Hypothalamus (tissue), 51 donors: Measurements from ENCODE around the gene NDUFS4.
"Not testable (repeated sequence)": the region's sequence is repeated elsewhere in the genome, so short reads cannot be mapped to it uniquely, and the experiment has no call there.

Experiments
- DNase-seq, 51 donors: peaks; one replicate each; lab custom pipeline; 2025; lab: John Stamatoyannopoulos, UW

Gene NDUFS4

DNA sequence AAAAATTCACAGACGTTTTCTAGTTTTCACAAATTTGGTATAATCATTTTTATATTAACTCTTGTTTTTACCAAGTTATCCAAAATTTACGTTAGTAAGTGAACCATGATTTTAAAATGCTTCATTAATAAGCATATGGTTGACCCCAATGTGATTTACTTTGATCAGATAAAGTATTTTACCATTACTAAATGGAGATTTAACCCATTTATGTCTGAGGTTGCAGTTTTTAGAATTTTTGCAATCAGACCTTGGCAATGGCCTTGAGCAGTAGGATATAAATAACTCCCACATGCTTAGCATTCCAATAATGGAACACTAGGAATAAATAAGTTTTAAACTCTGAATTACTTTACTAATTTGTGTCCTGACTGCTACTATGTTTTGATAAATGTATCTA, 84.6 kb downstream of the NDUFS4 start:
- no peak for DNase-seq

DNA sequence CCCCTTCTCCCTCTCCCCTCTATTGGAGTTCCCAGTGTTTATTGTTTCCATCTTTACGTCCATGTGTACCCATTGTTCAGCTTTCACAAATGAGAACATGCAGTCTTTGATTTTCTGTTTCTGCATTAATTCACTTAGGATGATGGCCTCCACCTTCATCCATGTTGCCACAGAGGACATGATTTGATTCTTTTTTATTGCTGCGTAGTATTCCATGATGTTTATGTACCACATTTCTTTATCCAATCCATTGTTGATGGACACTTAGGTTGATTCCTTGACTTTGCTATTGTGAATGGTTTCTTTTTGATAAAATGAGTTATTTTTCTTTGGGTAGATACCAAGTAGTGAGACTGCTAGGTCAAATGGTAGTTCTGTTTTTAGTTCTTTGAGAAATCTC, 88.9 kb downstream of the NDUFS4 start:
- no peak for DNase-seq

DNA sequence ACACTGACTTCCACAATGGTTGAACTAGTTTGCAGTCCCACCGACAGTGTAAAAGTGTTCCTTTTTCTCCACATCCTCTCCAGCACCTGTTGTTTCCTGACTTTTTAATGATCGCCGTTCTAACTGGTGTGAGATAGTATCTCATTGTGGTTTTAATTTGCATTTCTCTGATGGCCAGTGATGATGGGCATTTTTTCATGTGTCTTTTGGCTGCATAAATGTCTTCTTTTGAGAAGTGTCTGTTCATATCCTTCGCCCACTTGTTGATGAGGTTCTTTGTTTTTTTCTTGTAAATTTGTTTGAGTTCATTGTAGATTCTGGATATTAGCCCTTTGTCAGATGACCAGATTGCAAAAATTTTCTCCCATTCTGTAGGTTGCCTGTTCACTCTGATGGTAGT, 100.1 kb downstream of the NDUFS4 start:
- DNase-seq: not testable (repeated sequence)

DNA sequence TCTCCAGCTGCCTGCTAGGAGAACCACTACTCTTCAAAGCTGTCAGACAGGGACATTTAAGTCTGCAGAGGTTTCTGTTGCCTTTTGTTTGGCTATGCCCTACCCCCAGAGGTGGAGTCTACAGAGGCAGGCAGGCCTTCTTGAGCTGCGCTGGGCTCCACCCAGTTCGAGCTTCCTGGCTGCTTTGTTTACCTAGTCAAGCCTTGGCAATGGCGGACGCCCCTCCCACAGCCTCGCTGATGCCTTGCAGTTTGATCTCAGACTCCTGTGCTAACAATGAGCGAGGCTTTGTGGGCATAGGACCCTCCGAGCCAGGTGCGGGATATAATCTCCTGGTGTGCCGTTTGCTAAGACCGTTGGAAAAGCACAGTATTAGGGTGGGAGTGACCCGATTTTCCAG, 104.9 kb downstream of the NDUFS4 start:
- DNase-seq: not testable (repeated sequence)

DNA sequence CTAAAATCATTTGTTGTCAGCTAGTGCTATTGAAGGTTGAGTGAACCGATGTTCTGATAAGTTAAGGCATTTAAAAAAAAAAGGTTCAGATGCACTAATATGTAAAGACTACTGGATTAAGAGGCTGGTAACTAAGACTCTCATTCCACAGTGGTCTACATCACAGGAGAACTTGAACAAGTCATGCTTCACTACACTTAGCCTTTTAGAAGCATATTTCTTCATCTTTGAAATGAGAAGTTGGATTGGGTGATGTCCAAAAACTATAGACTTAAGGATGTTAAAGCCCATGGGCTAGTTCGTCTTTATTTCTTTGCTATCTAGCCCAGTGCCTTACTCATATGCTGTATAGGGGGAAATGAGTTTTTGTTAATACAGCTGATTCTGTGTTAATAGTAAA, 107.2 kb downstream of the NDUFS4 start:
- DNase-seq: no peak

DNA sequence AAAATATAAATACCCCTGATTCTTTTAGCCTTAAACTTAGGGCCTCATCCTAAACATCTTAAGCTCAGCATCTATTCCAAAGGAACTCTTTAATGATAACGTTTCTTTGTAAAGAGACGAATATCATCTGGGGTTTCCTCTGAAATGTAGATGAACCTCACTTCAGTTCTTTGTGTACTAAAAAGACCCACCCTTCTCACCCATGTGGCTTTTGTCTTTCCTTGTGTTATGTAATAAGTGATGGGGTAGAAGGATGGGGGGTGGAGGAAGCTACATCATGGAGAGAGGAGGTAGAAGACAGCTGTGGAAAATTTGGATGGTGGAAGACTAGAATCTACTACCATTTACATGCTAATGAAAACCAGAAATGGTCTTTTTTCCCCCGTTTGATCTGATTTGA, 111.0 kb downstream of the NDUFS4 start:
- no peak for DNase-seq

DNA sequence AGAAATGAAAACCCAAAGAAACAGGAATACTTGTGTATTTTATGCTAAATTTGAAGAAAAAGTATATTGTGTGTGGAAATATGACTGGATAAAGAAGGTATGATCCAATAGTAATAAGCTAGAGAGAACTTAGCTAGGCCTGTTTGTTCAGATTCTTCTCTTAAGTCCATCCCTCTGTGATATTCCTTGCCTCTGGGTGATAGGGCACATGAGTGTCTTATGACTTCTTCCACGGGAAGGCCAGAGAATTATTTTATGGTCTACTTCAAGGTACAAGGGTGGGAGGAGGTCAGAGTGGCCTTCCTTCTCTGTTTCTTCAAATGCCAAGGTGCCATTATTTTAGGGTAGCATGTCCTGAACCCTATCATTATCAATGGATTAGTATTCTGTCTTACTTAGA, 113.7 kb downstream of the NDUFS4 start:
- no peak for DNase-seq

DNA sequence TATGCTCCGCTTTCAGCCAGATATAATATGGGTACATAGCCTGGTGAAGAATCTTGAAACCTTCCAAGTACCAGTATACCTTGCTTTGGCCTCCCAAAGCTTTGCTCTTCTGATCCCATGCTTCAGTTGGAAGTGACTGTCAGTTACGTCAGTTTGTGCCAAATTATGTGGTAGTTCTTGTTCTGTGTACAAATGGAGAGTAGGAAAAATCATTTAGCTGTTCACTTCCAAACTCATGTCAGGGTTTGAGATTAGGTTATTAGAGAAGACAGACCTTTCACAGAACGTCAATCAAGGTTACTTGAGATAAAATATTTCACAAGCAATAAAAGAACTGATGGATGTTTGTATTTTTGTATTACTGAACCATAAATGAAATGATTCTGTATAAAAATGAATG, 117.2 kb downstream of the NDUFS4 start:
- no peak for DNase-seq

DNA sequence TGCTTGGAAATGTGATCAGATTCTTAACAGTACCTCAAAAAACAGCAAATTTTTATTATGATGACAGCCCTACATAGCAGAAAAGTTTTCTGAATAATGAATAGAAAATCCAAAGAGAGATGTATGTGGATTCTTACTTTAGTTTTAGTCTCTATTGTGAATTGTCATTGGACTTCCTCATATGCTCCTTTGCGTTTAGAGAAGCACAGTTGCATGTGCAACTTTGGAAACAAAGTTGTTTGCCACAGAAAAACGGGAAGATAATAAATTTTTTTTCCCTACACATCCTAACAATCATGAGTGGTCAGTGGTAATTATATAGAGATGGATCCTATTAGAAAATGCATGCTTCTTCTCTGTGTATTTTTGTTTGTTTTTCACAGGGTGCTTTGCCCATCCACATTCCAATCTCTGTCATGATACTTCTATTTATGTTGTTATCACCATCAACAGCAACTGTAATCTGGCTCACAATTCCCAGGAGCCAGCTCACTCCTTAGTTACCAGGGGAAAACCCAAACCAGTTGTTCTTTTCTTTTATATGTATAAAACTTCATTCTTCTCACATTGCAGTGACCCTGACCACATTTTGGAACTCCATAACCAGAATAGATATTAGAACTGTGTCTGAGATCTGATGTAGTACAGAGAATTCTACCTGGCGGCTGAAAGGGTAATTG, 118.7 kb downstream of the NDUFS4 start:
- no peak for DNase-seq

DNA sequence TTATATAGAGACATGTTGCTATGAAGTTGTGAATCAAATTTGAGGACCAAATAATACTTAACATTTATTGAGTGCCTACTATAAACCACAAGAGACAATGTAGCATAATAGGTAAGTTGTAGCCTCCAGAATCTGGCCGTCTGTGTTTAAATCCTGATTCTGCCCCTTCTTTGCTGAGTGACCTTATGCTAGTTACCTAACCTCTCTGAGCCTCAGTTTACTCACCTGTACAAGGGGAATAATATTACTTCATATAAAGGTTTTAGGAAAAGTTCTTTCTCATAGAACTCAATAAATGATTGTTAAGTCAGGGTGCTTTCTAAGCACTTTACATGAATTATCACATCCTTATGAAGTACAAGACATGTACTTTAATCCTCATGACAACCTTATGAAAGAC, 120.6 kb downstream of the NDUFS4 start:
- no peak for DNase-seq

DNA sequence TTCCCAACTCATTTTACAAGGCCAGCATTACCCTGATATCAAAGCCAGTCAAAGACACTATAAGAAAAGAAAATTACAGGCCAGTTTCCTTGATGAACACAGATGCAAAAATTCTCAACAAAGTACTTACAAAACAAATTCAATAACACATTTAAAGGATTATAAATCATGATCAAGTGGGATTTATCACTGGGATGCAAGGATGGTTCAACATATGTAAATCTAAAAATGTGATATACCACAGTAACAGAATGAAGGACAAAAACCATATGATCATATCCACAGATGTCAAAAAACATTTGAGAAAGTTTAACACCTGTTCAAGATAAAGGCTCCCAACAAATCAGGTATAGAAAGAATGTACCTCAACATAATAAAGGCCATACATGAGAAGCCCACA, 130.6 kb downstream of the NDUFS4 start:
- DNase-seq: no peak

DNA sequence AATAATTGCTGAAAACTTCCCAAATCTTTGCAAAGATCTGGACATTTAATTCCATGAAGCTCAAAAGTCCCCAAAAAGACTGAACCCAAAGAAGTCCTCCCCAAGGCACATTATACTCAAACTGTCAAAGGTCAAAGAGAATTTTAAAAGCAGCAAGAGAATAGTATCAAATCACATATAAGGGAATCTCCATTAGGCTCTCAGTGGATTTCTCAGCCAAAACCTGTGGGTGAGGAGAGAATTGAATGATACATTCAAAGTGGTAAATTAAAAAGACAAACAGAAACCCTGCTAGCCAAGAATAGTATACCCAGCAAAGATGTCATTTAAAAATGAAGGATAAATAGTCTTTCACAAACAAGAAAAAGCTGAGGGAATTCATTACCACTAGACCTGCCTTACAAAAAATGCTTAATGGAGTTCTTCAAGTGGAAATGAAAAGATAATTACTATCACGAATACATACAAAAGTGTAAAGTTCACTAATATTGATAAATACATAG, 134.1 kb downstream of the NDUFS4 start:
- DNase-seq: no peak

DNA sequence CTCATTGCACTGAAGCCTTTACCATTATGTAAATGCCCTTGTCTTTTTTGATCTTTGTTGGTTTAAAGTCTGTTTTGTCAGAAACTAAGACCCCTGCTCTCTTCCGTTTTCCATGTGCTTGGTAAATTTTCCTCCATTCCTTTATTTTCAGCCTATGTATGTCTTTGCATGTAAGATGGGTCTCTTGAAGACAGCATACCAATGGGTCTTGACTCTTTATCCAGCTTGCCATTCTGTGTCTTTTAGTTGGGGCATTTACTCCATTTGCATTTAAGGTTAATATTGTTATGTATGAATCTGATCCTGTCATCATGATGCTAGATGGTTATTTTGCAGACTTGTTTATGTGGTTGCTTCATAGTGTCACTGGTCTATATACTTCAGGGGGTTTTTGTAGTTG, 150.0 kb downstream of the NDUFS4 start:
- not testable (repeated sequence) for DNase-seq

DNA sequence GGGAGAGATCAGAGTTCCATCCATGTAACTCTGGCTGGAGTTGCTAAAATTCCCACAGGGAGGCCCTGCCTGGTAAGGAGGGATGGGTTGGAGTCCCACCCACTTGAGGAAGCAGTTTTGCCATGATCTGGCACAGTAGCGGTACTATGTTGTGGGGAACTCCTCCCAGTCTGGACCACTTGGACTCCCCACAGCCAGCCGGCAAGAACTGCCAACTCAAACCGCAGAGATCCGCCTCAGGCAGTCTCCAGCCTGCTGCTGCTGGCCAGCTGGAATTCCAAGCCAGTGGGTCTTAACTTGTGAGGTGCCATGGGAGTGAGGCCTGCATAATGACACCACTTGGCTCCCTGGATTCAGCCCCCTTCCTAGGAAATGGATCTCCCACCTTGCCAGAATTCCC, 151.9 kb downstream of the NDUFS4 start:
- DNase-seq: no peak

DNA sequence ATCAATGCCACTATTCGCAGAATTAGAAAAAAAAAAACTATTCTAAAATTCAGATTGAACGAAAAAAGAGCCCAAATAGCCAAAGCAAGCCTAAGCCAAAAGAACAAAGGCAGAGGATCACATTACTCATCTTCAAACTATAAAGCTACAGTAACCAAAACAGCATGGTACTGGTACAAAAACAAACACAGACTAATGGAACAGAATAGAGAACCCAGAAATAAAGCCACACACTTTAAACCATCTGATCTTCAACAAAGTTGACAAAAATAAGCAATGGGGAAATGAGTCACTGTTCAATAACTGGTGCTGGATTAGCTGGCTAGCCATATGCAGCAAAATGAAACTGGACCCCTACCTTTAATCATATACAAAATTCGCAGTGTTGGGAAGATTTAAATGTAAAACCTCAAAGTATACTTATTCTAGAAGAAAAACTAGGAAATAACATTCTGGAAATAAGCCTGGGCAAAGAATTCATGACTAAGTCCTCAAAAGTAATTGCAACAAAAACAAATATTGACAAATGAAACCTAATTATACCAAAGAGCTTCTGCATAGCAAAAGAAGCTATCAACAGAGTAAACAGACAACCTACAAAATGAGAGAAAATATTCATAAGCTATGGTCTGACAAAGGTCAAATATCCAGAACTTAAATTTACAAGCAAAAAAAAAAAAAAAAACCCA, 153.7 kb downstream of the NDUFS4 start:
- DNase-seq: no peak

DNA sequence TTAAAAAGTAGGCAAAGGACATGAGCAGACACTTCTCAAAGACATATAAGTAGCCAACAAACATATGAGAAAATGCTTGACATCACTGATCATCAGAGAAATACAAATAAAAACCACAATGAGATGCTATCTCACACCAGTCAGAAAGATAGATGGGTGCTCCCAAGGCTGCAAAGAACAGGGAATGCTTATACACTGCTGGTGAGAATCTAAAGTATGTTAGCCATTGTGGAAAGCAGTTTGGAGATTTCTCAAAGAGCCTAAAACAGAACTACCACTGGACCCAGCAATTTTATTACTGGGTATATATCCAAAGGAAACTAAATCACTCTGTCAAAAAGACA, 154.2 kb downstream of the NDUFS4 start:
- no peak for DNase-seq

DNA sequence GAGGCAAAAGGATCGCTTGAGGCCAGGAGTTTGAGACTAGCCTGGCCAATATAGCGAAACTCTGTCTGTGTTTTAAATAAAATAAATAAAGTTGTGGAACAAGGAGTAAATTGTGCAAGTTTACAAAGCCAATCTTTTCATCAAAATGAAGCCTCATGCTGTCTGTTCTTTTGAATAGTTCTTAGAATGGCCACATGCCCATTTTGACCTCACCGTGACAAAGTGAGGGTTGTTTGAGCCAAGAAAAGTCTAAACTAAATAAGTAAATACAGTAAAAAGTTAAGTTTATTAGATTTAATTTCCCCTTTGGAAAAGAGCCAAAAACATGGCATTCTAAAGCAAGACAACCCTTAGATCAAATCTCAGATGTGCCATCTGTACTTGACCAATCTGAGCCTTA, 165.7 kb downstream of the NDUFS4 start:
- no peak for DNase-seq

DNA sequence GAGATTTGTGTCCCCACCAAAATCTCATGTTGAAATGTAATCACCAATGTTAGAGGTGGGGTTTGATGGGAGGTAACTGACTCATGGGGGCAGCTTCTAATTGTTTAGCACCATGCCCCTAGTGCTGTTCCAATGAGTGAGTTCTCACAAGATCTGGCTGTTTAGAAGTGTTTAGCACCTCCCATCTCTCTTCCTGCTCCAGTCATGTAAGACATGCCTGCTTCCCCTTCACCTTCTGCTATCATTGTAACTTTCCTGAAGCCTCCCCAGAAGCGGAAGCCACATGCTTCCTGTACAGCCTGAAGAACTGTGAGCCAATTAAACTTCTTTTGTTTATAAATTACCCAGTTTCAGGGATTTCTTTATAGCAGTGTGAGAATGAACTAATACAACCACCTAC, 170.5 kb downstream of the NDUFS4 start:
- DNase-seq: no peak
